Gastroesophageal sphincter (tissue), 4 donors: ENCODE data around the gene HLA-DMA. TPM values are rescaled to one million over a fixed set of nuclear protein-coding genes. Genes with fewer than 3 reads are reported as not detected.

Source experiments
- ATAC-seq: fragments of 150-250 bp; one replicate; pipeline ENCODE4 v1.9.1; 2016; ENCODE audit warnings: mild to moderate bottlenecking, moderate library complexity
- H3K27ac ChIP-seq, 4 donors: fragments of 200-600 bp; sonication (generic) in 3 of 4; 1 replicate in 3 of 4; 2 replicates in 1 of 4; pipeline ENCODE4 v1.5.1; 2016 to 2019
- H3K27me3 ChIP-seq: fragments of 200-600 bp; sonication (generic); one replicate; pipeline ENCODE4 v1.5.1; 2019
- H3K36me3 ChIP-seq, 2 donors: fragments of 200-600 bp; sonication (generic); one replicate each; pipeline ENCODE4 v1.5.1; 2019; ENCODE audit warnings: control low read depth in 1 of 2
- H3K4me1 ChIP-seq, 3 donors: fragments of 200-600 bp; sonication (generic); 1 replicate in 2 of 3; 2 replicates in 1 of 3; pipeline ENCODE4 v1.5.1; 2016 to 2019; ENCODE audit warnings: control low read depth in 2 of 3
- H3K4me3 ChIP-seq, 2 donors: fragments of 200-600 bp; sonication (generic); one replicate each; pipeline ENCODE4 v1.5.1; 2019; ENCODE audit warnings: mild to moderate bottlenecking in 1 of 2, moderate library complexity in 1 of 2
- H3K9me3 ChIP-seq, 3 donors: fragments of 200-600 bp; sonication (generic); one replicate each; pipeline ENCODE4 v1.5.1; 2017 to 2019; ENCODE audit warnings: control low read depth in 2 of 3
- EP300 ChIP-seq: sonication (generic); formaldehyde crosslinking; IDR thresholded peaks from one replicate; pipeline ENCODE4 v1.6.1; 2017; ENCODE audit warnings: antibody characterized with exemption, mild to moderate bottlenecking
- POLR2A ChIP-seq, 2 donors: fragments of 450-650 bp; IDR thresholded peaks; one replicate each; pipeline ENCODE4 v1.6.1; 2017; ENCODE audit warnings: antibody characterized with exemption in 2 of 2, mild to moderate bottlenecking in 2 of 2, moderate library complexity in 1 of 2
- POLR2AphosphoS5 ChIP-seq: sonication (generic); formaldehyde crosslinking; IDR thresholded peaks from one replicate; pipeline ENCODE4 v1.6.1; 2017; ENCODE audit warnings: antibody characterized with exemption
- WGBS, 2 donors: methylation state at CpG; one replicate each; pipeline ENCODE4 v1.1.5; 2018; ENCODE audit warnings: low coverage in 1 of 2; 5-methylcytosine and 5-hydroxymethylcytosine counted together
- total RNA-seq, 4 donors: library from RNA; depleted of rRNA; stranded (reverse); fragments of >200 nt; gene quantifications; one replicate each; pipeline ENCODE4 v1.1.0, GENCODE V29; 2016
- TF ChIP-seq, protein P1 (sequence below), 4 experiments: fragments of 200-600 bp in 2 of 4; fragments of 450-650 bp in 2 of 4; sonication (generic) in 1 of 4; IDR thresholded peaks; one replicate each; pipeline ENCODE4 v1.5.1; 2017 to 2019; ENCODE audit warnings: antibody characterized with exemption in 4 of 4, mild to moderate bottlenecking in 2 of 4, moderate library complexity in 2 of 4

HLA-DMA gene
- total RNA-seq, 4 donors from 2014 or later: 5.8 to 43.8 (median 15.8) TPM

DNA sequence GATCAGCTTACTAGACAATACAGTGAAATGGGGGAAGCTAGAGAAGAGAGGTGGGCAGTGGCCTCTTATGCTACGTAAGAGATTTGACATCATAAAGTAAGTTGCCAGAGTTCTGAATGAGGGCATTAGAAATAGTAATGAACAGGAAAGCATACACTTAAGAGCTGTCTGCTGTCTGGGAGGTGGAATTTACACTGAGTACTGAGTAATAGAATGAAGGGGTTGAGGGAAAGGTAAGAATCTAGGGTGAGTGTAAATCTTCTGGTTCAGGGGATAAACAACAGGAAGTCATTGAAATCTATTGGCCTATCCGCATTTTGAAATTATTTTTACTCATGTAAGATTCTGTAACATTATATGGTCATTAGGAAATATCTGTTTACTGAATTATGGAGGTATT lies 47.8 kb downstream of the HLA-DMA start:
- Histone ChIP-seq H3K27ac (no peak overlapping the region), H3K4me1 (no peaks in the 10 kb centered on the region), H3K36me3 (peaks cover 0 to 8% of the 10 kb centered on the region in 2 donors), H3K9me3 (no peaks in the 10 kb centered on the region), H3K27me3 (peaks cover 5% of the 10 kb centered on the region), H3K4me3 (no peak overlapping the region)
- no peak for ATAC-seq
- no peak for TF ChIP-seq POLR2A (IDR thresholded peaks at IDR 0.05)
- TF ChIP-seq, protein P1, sequence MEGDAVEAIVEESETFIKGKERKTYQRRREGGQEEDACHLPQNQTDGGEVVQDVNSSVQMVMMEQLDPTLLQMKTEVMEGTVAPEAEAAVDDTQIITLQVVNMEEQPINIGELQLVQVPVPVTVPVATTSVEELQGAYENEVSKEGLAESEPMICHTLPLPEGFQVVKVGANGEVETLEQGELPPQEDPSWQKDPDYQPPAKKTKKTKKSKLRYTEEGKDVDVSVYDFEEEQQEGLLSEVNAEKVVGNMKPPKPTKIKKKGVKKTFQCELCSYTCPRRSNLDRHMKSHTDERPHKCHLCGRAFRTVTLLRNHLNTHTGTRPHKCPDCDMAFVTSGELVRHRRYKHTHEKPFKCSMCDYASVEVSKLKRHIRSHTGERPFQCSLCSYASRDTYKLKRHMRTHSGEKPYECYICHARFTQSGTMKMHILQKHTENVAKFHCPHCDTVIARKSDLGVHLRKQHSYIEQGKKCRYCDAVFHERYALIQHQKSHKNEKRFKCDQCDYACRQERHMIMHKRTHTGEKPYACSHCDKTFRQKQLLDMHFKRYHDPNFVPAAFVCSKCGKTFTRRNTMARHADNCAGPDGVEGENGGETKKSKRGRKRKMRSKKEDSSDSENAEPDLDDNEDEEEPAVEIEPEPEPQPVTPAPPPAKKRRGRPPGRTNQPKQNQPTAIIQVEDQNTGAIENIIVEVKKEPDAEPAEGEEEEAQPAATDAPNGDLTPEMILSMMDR (IDR thresholded peaks at IDR 0.05): no peak
- 41 to 60% methylated on average over 2 of the region's 2 CpGs for WGBS, 2 donors

DNA sequence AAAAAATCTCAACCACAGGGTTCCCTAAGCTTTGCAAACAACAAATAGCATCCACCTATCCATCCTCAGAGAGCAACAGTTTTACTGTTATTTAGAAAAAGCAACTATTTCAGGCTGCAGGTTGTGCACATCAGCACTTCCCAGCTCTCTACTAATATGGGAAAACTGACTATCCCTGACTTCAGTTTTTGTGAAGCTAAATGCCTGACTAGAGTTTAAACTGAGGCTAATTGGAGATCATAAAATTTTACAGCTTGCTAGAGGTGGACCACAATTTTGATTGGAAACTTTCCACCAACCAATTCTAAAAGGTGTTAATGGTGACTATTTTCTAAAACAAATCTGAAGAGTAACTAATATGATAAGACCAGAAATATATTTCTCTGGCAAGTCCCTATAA lies 48.9 kb downstream of the HLA-DMA start:
- no peak for ATAC-seq
- Histone ChIP-seq H3K36me3 (peaks cover 0 to 8% of the 10 kb centered on the region in 2 donors), H3K4me3 (no peak overlapping the region), H3K27me3 (no peaks in the 10 kb centered on the region), H3K4me1 (no peaks in the 10 kb centered on the region), H3K27ac (no peak overlapping the region), H3K9me3 (no peaks in the 10 kb centered on the region)
- TF ChIP-seq EP300 (no peak), POLR2AphosphoS5 (no peak), POLR2A (IDR thresholded peaks at IDR 0.05) (no peak)
- TF ChIP-seq, protein P1 (IDR thresholded peaks at IDR 0.05): no peak

Other genes starting within 250 kb of the HLA-DMA start
- 1 to 10 TPM in 1 of 4 donors, under 1 TPM in 1, not detected in 2; 0.40 to 1.8 TPM for gene HLA-DQA2, start 211.7 kb downstream of the HLA-DMA start, total RNA-seq
- gene HLA-DQB2, start 189.6 kb downstream of the HLA-DMA start, total RNA-seq: 1 to 10 TPM in 1 of 4 donors, under 1 TPM in 1, not detected in 2; 0.54 to 1.1 TPM
- gene HLA-DOB, start 136.1 kb downstream of the HLA-DMA start, total RNA-seq: under 1 TPM in 2 of 4 donors, not detected in 2; 0.37 to 0.40 TPM
- 10 to 100 TPM in 3 of 4 donors, 1 to 10 TPM in 1; 6.9 to 16.0 (median 11.1) TPM for gene TAP2, start 114.4 kb downstream of the HLA-DMA start, total RNA-seq
- 10 to 100 TPM; 20.2 to 49.9 (median 36.7) TPM for gene PSMB8, start 109.0 kb downstream of the HLA-DMA start, total RNA-seq
- gene TAP1, start 99.4 kb downstream of the HLA-DMA start, total RNA-seq: 10 to 100 TPM; 24.6 to 41.8 (median 26.5) TPM
- gene PSMB9, start 98.9 kb downstream of the HLA-DMA start, total RNA-seq: 10 to 100 TPM; 12.9 to 19.7 (median 15.8) TPM
- 10 to 100 TPM in 2 of 4 donors, 1 to 10 TPM in 2; 7.3 to 26.0 (median 11.6) TPM for gene HLA-DMB, start 12.1 kb downstream of the HLA-DMA start, total RNA-seq
- gene BRD2, start 15.5 kb upstream of the HLA-DMA start, total RNA-seq: 100 to 1,000 TPM; 107 to 154 (median 124) TPM
- gene HLA-DOA, start 56.5 kb upstream of the HLA-DMA start, total RNA-seq: 1 to 10 TPM; 1.1 to 4.4 (median 1.8) TPM
- gene HLA-DPA1, start 120.6 kb upstream of the HLA-DMA start, total RNA-seq: 100 to 1,000 TPM in 1 of 4 donors, 10 to 100 TPM in 3; 20.2 to 125 (median 45.4) TPM
- 10 to 100 TPM; 32.1 to 86.3 (median 66.9) TPM for gene HLA-DPB1, start 122.9 kb upstream of the HLA-DMA start, total RNA-seq
- gene COL11A2, start 239.4 kb upstream of the HLA-DMA start, total RNA-seq: 1 to 10 TPM in 1 of 4 donors, under 1 TPM in 3; 0.35 to 1.4 (median 0.45) TPM
- gene RXRB, start 247.6 kb upstream of the HLA-DMA start, total RNA-seq: 10 to 100 TPM; 20.0 to 38.8 (median 28.9) TPM
- 10 to 100 TPM; 54.6 to 79.9 (median 66.4) TPM for gene SLC39A7, start 247.8 kb upstream of the HLA-DMA start, total RNA-seq